Sigmoid colon (tissue), 7 donors: ENCODE results near the gene ISCU. TPM values are rescaled to one million over a fixed set of nuclear protein-coding genes. Genes with fewer than 3 reads are reported as not detected.
A peak's percentile ranks its signal among the peaks of the same experiment; 100 is the strongest.

Source experiments
- DNase-seq: peaks from one replicate; pipeline ENCODE4 v3.0.0-alpha.2; 2019
- H3K27ac ChIP-seq, 4 donors: fragments of 200-600 bp; sonication (generic); one replicate each; pipeline ENCODE4 v1.5.1; 2016 to 2019; ENCODE audit warnings: mild to moderate bottlenecking in 1 of 4
- H3K27me3 ChIP-seq, 3 donors: fragments of 200-600 bp; sonication (generic); one replicate each; pipeline ENCODE4 v1.5.1; 2019; ENCODE audit warnings: mild to moderate bottlenecking in 1 of 3
- H3K36me3 ChIP-seq, 4 donors: fragments of 200-600 bp; sonication (generic); one replicate each; pipeline ENCODE4 v1.5.1; 2016 to 2019
- H3K4me1 ChIP-seq, 4 donors: fragments of 200-600 bp; sonication (generic); one replicate each; pipeline ENCODE4 v1.5.1; 2017 to 2019
- H3K4me3 ChIP-seq, 4 donors: fragments of 200-600 bp; sonication (generic); one replicate each; pipeline ENCODE4 v1.5.1; 2017 to 2019; ENCODE audit warnings: mild to moderate bottlenecking in 2 of 4, moderate library complexity in 1 of 4
- H3K9me3 ChIP-seq, 4 donors: fragments of 200-600 bp in 3 of 4; sonication (generic) in 3 of 4; one replicate each; pipeline versions ENCODE4 v1.5.1 to v1.6.1; 2013 to 2019
- EP300 ChIP-seq, 4 donors: sonication (generic); formaldehyde crosslinking; IDR thresholded peaks; one replicate each; pipeline ENCODE4 v1.6.1; 2017; ENCODE audit warnings: antibody characterized with exemption in 4 of 4
- POLR2A ChIP-seq, 2 donors: fragments of 450-650 bp; IDR thresholded peaks; one replicate each; pipeline ENCODE4 v1.6.1; 2016; ENCODE audit warnings: antibody characterized with exemption in 2 of 2, mild to moderate bottlenecking in 2 of 2, moderate library complexity in 2 of 2
- POLR2AphosphoS5 ChIP-seq, 4 donors: sonication (generic); formaldehyde crosslinking; IDR thresholded peaks; one replicate each; pipeline ENCODE4 v1.6.1; 2017; ENCODE audit warnings: antibody characterized with exemption in 4 of 4
- WGBS, 2 donors: extraction: QIAGEN DNeasy Blood & Tissue Kit; methylation state at CpG; one replicate each; pipeline ENCODE4 v1.1.7; 2013; 5-methylcytosine and 5-hydroxymethylcytosine counted together
- intact Hi-C: fragments of 100-400 bp; cut with DNase I; formaldehyde crosslinking; loops from one replicate; pipeline ENCODE4 v1.15.1; 2023
- polyA plus RNA-seq, 3 donors: library from polyadenylated mRNA; stranded (reverse); fragments of 200-250 nt; gene quantifications; one replicate each; pipeline ENCODE4 v1.2.3, GENCODE V29; 2013
- total RNA-seq, 4 donors: library from RNA; depleted of rRNA; stranded (reverse); fragments of >200 nt; gene quantifications; one replicate each; pipeline ENCODE4 v1.1.0, GENCODE V29; 2016
- TF ChIP-seq, protein P1 (sequence below), 4 experiments: fragments of 450-650 bp in 3 of 4; fragments of 200-600 bp in 1 of 4; IDR thresholded peaks; one replicate each; pipeline ENCODE4 v1.5.1; 2016 to 2019; ENCODE audit warnings: antibody characterized with exemption in 4 of 4, mild to moderate bottlenecking in 3 of 4, moderate library complexity in 2 of 4
- donor health status: healthy with polysubstance abuse.
- donor health status: Bipolar disorder and iron deficiency.
- donor health status: healthy.

The ISCU gene
- total RNA-seq (100 to 1,000 TPM; 197 to 294 (median 260) TPM), polyA plus RNA-seq (100 to 1,000 TPM; 117 to 243 (median 187) TPM)

DNA sequence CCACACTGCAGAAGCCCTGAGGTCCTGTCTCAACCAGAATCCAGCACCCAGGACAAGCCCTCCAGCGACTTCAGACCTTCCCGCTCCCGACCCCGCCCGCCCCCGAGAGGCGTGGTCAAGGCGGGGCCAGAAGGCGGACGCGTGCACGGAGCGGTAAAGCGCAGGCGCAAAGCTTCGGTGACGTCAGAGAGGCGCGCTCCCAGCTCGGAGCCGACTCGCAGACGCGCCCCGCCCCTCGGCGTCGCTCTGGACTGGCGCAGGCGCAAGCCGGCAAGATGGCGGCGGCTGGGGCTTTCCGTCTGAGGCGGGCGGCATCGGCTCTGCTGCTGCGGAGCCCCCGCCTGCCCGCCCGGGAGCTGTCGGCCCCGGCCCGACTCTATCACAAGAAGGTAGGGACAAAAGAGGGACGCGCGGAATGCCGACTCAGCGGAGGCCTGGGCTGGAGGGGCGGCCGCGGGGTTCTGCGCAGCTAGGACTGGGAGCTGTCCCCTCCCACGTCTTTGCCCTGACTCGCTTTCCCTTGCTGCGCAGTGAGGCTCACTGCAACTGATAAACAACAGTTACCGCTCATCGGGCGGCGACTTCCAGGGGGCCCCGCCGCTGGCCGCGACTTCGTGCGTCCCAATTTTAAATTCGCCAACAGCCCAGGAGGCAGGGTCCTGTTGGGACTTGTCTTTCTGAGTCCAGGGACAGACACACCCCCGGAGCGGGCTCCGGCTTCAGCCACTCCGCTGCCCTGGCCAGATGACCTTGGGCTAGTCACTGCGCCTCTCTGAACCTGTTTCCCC, at the start of gene ISCU:
ISCU (plus strand) TSS at position 249 of the 788 bp plus-strand sequence; CDS start at position 276, 27 bp downstream.
- WGBS, 2 donors: 0% methylated on average over 72 of the region's 72 CpGs

DNA sequence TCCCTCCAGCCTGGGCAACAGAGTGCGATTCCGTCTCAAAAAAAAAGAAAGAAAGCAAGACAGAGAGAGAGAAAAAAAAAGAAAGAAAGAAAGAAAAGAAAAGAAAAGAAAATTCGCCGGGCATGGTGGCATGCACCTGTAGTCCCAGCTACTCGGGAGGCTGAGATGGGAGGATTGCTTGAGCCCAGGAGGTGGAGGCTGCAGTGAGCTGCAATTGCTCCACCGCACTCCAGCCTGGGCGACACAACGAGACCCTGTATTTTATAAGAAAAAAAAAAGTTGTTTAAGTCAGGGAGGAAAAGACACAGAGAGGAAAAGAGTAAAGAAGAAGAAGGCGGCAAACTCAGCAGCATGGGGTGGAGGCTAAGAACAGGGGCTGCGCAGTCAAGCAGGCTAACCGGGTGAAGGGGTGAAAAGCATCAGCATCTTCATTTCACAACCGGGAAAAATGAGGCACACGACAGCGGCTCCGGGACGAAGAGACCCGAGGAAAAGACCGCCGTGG, 47.9 kb upstream of the ISCU start:
- WGBS, 2 donors: 25 to 27% methylated on average over 19 of the region's 19 CpGs
- intact Hi-C loops: loop anchor here (2.0 to 10.0 kb wide), 4 partner anchors 387 to 830 kb away; partner anchors contain the start of genes PRDM4, PWP1 and WSCD2
- Histone ChIP-seq H3K4me1 (peaks cover 0 to 22% (median 17%) of the 10 kb centered on the region in 4 donors), H3K27me3 (no peaks in the 10 kb centered on the region), H3K27ac (peak overlapping the region in 3 of 4 donors; percentile 49 to 85 (median 76)), H3K9me3 (no peaks in the 10 kb centered on the region), H3K36me3 (peaks cover 0 to 20% (median 8%) of the 10 kb centered on the region in 4 donors), H3K4me3 (peak overlapping the region in 3 of 4 donors; percentile 65 to 94 (median 91))
- DNase-seq: no peak
- TF ChIP-seq, protein P1, sequence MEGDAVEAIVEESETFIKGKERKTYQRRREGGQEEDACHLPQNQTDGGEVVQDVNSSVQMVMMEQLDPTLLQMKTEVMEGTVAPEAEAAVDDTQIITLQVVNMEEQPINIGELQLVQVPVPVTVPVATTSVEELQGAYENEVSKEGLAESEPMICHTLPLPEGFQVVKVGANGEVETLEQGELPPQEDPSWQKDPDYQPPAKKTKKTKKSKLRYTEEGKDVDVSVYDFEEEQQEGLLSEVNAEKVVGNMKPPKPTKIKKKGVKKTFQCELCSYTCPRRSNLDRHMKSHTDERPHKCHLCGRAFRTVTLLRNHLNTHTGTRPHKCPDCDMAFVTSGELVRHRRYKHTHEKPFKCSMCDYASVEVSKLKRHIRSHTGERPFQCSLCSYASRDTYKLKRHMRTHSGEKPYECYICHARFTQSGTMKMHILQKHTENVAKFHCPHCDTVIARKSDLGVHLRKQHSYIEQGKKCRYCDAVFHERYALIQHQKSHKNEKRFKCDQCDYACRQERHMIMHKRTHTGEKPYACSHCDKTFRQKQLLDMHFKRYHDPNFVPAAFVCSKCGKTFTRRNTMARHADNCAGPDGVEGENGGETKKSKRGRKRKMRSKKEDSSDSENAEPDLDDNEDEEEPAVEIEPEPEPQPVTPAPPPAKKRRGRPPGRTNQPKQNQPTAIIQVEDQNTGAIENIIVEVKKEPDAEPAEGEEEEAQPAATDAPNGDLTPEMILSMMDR (IDR thresholded peaks at IDR 0.05): no peak
- no peak for TF ChIP-seq POLR2AphosphoS5 (IDR thresholded peaks at IDR 0.05)

More for the DNA sequence above, at the start of gene ISCU:
- TF ChIP-seq EP300 (IDR thresholded peaks at IDR 0.05) (no peak), POLR2A (IDR thresholded peaks at IDR 0.05) (peak; percentile 82 to 91), POLR2AphosphoS5 (IDR thresholded peaks at IDR 0.05) (peak; percentile 83 to 95 (median 94))
- Histone ChIP-seq H3K27ac (peak within 1 kb of the TSS; percentile 93 to 98 (median 96)), H3K27me3 (no peaks in the 10 kb centered on the region), H3K36me3 (peaks cover 16 to 39% (median 29%) of the 10 kb centered on the region in 4 donors), H3K4me3 (peak within 1 kb of the TSS; percentile 81 to 97 (median 86)), H3K4me1 (peaks cover 0 to 73% (median 65%) of the 10 kb centered on the region in 4 donors), H3K9me3 (no peaks in the 10 kb centered on the region)
- peak; percentile 98 for DNase-seq
- intact Hi-C loops: loop anchor here (1.0 to 5.0 kb wide), 5 partner anchors 56 to 536 kb away; partner anchors contain the start of genes SSH1 and USP30

DNA sequence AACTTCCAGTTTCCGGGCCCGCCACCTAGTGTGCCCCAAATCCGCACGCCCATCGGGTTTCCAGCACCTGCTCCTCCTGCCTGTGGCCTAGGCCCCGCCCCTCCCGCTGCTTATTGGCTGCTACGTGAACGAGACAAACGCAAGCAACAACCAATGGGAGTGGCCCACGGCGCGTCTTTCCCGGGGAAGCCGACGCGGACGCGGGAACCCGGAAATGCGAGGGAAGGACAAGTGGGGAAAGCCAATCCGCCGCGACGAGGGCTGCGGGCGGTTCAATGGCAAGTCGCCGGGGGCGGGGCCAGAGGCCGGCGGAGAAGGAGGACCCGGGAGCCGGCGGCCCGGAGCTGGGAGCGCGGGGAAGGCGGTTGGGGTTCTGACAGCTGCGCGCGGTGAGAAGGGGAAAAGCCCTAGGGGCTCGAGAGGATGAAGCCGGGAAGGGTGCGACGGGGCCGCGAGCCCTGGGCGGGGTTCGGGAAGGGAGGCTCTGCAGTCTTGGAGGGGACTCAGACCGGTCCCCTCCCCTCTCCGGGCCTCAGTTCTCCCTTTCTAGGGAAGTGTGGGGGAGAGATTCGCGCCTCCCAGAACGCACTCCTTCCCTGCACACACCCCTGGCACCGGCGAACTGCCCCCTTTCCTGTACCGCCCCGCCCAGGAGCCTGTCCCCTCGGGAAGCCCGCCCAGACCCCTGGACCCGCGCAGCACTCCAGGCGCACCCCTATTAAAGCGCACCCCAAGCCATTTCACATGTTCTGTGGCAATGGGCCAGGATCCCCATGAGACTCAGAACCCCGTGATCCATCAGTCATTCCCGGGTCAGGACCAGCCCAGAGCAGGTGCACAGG, 47.2 kb upstream of the ISCU start, which contains the start of gene FICD:
FICD (plus strand) TSS at position 305 of the 842 bp plus-strand sequence. CDS start 1,696 bp downstream, outside the sequence.
- TF ChIP-seq EP300 (IDR thresholded peaks at IDR 0.05) (no peak), POLR2A (IDR thresholded peaks at IDR 0.05) (peak in 1 of 2 donors; percentile 13), POLR2AphosphoS5 (IDR thresholded peaks at IDR 0.05) (peak; percentile 26 to 75 (median 69))
- TF ChIP-seq, protein P1 (IDR thresholded peaks at IDR 0.05): no peak
- H3K4me1 ChIP-seq: peaks cover 0 to 22% (median 17%) of the 10 kb centered on the region in 4 donors
- peak within 1 kb of the TSS; percentile 65 to 94 (median 80) for H3K4me3 ChIP-seq
- H3K9me3 ChIP-seq: no peaks in the 10 kb centered on the region
- DNase-seq: peak; percentile 100
- no peaks in the 10 kb centered on the region for H3K27me3 ChIP-seq
- H3K27ac ChIP-seq: peak within 1 kb of the TSS; percentile 76 to 88 (median 84)
- intact Hi-C loops: loop anchor here (2.0 to 10.0 kb wide), 4 partner anchors 388 to 830 kb away; partner anchors contain the start of genes PRDM4, PWP1 and WSCD2
- peaks cover 0 to 27% (median 13%) of the 10 kb centered on the region in 4 donors for H3K36me3 ChIP-seq
- 0% methylated on average over 67 of the region's 67 CpGs for WGBS, 2 donors

DNA sequence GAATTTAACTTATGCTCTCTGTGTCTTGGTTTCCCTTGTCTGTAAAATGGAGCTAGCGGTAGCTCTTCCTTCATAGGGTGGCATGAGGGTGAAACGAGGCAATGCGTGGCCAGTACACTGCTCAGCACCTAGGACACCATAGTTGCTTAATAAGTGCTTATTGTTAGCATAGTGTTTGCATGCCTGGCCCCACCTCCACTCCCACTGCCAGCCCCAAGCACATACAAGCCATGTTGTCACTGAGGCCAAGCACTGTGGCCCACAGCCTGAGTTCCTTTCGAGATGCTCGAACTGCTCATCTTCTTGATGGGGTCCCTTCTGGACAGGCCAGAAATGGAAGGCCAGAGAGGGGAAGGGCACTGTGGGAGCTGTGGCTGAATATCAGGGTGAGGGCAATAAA, 46.5 kb upstream of the ISCU start:
- Histone ChIP-seq H3K9me3 (no peaks in the 10 kb centered on the region), H3K36me3 (peaks cover 0 to 34% (median 18%) of the 10 kb centered on the region in 4 donors), H3K27me3 (no peaks in the 10 kb centered on the region), H3K4me1 (peaks cover 0 to 22% (median 17%) of the 10 kb centered on the region in 4 donors), H3K27ac (peak overlapping the region in 3 of 4 donors; percentile 84 to 88 (median 85)), H3K4me3 (peak overlapping the region; percentile 65 to 94 (median 80))
- intact Hi-C loops: loop anchor here (2.0 to 10.0 kb wide), 2 partner anchors 755 to 831 kb away; partner anchors contain the start of genes PRDM4 and PWP1
- no peak for DNase-seq
- TF ChIP-seq, protein P1 (IDR thresholded peaks at IDR 0.05): no peak
- TF ChIP-seq POLR2AphosphoS5 (IDR thresholded peaks at IDR 0.05) (no peak), EP300 (IDR thresholded peaks at IDR 0.05) (no peak), POLR2A (IDR thresholded peaks at IDR 0.05) (no peak)
- WGBS, 2 donors: 55 to 64% methylated on average over 5 of the region's 5 CpGs
